B cell (primary cell): ENCODE measurements around the gene PCDHA10. TPM values are rescaled to one million over a fixed set of nuclear protein-coding genes. Genes with fewer than 3 reads are reported as not detected.

Experiments
- ATAC-seq: fragments of 200-7000 bp; cut with Tn5 transposase; one replicate; pipeline ENCODE4 v1.10.0; 2021; ENCODE audit warnings: low read depth, mild to moderate bottlenecking, moderate number of reproducible peaks, moderate library complexity
- CTCF ChIA-PET: fragments of 350-600 bp; sonication (Branson Sonifier 250); formaldehyde crosslinking; loops from one replicate; lab custom pipeline; 2021; ENCODE audit warnings: antibody characterized with exemption, inconsistent platforms; lab: Charles Lee
- POLR2A ChIA-PET: fragments of 350-600 bp; sonication (Branson Sonifier 250); formaldehyde crosslinking; loops from one replicate; lab custom pipeline; 2021; ENCODE audit warnings: antibody characterized with exemption; lab: Charles Lee
- DNase-seq: peaks from one replicate; pipeline ENCODE4 v3.0.0; 2013
- H2AFZ ChIP-seq: 2 replicates; pipeline ENCODE4 v1.6.1; 2012; ENCODE audit warnings: mild to moderate bottlenecking, low read depth, low read length; ENCODE audit not compliant: insufficient read depth, poor library complexity, severe bottlenecking
- H3K27ac ChIP-seq, 2 donors: 1 replicate in 1 of 2; 2 replicates in 1 of 2; pipeline ENCODE4 v1.5.1; 2012 to 2013; ENCODE audit warnings: low read length in 2 of 2, mild to moderate bottlenecking in 2 of 2, moderate library complexity in 1 of 2
- H3K27me3 ChIP-seq, 4 experiments: fragments of 200-600 bp in 1 of 4; sonication (generic) in 1 of 4; replicated peaks in 1 of 4; 1 replicate in 2 of 4; 2 replicates in 2 of 4; pipeline versions ENCODE4 v1.6.1 to v1.7.0; 2013 to 2016; ENCODE audit warnings: low read length in 3 of 4, mild to moderate bottlenecking in 2 of 4, mixed read lengths in 1 of 4, moderate library complexity in 1 of 4; ENCODE audit not compliant: insufficient read depth in 4 of 4, control insufficient read depth in 3 of 4; ENCODE audit errors: control extremely low read depth in 1 of 4
- H3K36me3 ChIP-seq, 2 experiments: replicated peaks in 1 of 2; 1 replicate in 1 of 2; 2 replicates in 1 of 2; pipeline versions ENCODE4 v1.6.1 to v1.7.1; 2013; ENCODE audit warnings: low read length in 1 of 2; ENCODE audit not compliant: insufficient read depth in 2 of 2, control insufficient read depth in 1 of 2; ENCODE audit errors: control extremely low read depth in 1 of 2, extremely low read depth in 1 of 2
- H3K4me1 ChIP-seq, 2 donors: fragments of 200-600 bp in 1 of 2; sonication (generic) in 1 of 2; 1 replicate in 1 of 2; 2 replicates in 1 of 2; pipeline versions ENCODE4 v1.5.1 to v1.6.1; 2013 to 2017; ENCODE audit warnings: low read length in 2 of 2; ENCODE audit not compliant: control insufficient read depth in 2 of 2, insufficient read depth in 2 of 2
- H3K4me2 ChIP-seq: replicated peaks from 2 replicates; pipeline ENCODE3; 2012; ENCODE audit warnings: mild to moderate bottlenecking, low read depth, low read length; ENCODE audit not compliant: poor library complexity, severe bottlenecking
- H3K4me3 ChIP-seq, 5 experiments: fragments of 200-600 bp in 1 of 5; sonication (generic) in 1 of 5; 1 replicate in 3 of 5; 2 replicates in 2 of 5; pipeline versions ENCODE4 v1.5.1 to v1.7.0; 2011 to 2016; ENCODE audit warnings: low read length in 4 of 5, mild to moderate bottlenecking in 4 of 5, low read depth in 2 of 5, control low read depth in 1 of 5, moderate library complexity in 1 of 5; ENCODE audit not compliant: insufficient read depth in 1 of 5; ENCODE audit errors: control extremely low read depth in 1 of 5, extremely low read depth in 1 of 5
- H3K79me2 ChIP-seq: fragments of 200-600 bp; sonication (generic); one replicate; pipeline ENCODE4 v1.6.0; 2016; ENCODE audit warnings: low read length; ENCODE audit not compliant: control insufficient read depth, insufficient read depth
- H3K9ac ChIP-seq: fragments of 200-600 bp; sonication (generic); 2 replicates; pipeline ENCODE4 v1.6.1; 2017; ENCODE audit warnings: mild to moderate bottlenecking, low read length, moderate library complexity
- H3K9me3 ChIP-seq, 3 donors: one replicate each; pipeline versions ENCODE4 v1.6.1 to v1.7.1; 2013; ENCODE audit warnings: low read length in 2 of 3; ENCODE audit not compliant: control insufficient read depth in 2 of 3, insufficient read depth in 1 of 3; ENCODE audit errors: control extremely low read depth in 1 of 3
- H4K20me1 ChIP-seq: 2 replicates; pipeline ENCODE4 v1.6.0; 2012; ENCODE audit warnings: mild to moderate bottlenecking, low read length; ENCODE audit not compliant: insufficient read depth, control insufficient read depth, poor library complexity, severe bottlenecking
- H3K27ac Mint-ChIP-seq: one replicate; pipeline ENCODE4 v1.8.0; 2021; ENCODE audit warnings: mixed read lengths
- H3K27me3 Mint-ChIP-seq: one replicate; pipeline ENCODE4 v1.8.0; 2021; ENCODE audit warnings: mixed read lengths
- H3K4me1 Mint-ChIP-seq: one replicate; pipeline ENCODE4 v1.8.0; 2021; ENCODE audit warnings: mixed read lengths
- H3K4me3 Mint-ChIP-seq: one replicate; pipeline ENCODE4 v1.8.0; 2021; ENCODE audit warnings: mixed read lengths
- H3K9me3 Mint-ChIP-seq: one replicate; pipeline ENCODE4 v1.8.0; 2022; ENCODE audit warnings: mixed read lengths; ENCODE audit not compliant: insufficient read depth
- CTCF ChIP-seq: fragments of 200-600 bp; IDR thresholded peaks from one replicate; pipeline ENCODE4 v1.8.0; 2022; ENCODE audit warnings: antibody characterized with exemption, mild to moderate bottlenecking
- EZH2 ChIP-seq: IDR thresholded peaks from 2 replicates; pipeline ENCODE4 v1.6.1; 2012; ENCODE audit warnings: borderline replicate concordance, low read depth, mild to moderate bottlenecking, moderate library complexity, low read length; ENCODE audit not compliant: insufficient read depth, poor library complexity, severe bottlenecking
- WGBS: methylation state at CpG from one replicate; pipeline ENCODE4 v1.1.5; 2013; ENCODE audit warnings: missing lambda C conversion rate; ENCODE audit not compliant: insufficient coverage; 5-methylcytosine and 5-hydroxymethylcytosine counted together
- intact Hi-C: fragments of 100-400 bp; cut with micrococcal nuclease; formaldehyde crosslinking; loops from one replicate; pipeline ENCODE4 v1.10.0; 2022
- polyA plus RNA-seq: library from polyadenylated mRNA; depleted of rRNA; stranded (reverse); fragments of >200 nt; gene quantifications from 2 replicates; pipeline ENCODE4 v1.2.3, GENCODE V29; 2012
- total RNA-seq, 2 donors: library from RNA; stranded (reverse); fragments of 120-200 nt in 1 of 2; gene quantifications; 1 replicate in 1 of 2; 2 replicates in 1 of 2; pipeline versions ENCODE4 v1.2.3 to v1.2.4, GENCODE V29; 2013 to 2022

The PCDHA10 gene
- total and polyA plus RNA-seq, 2 donors (not counting 1 experiment from before 2014, with no cell fraction given) = not detected

GRCh38 chr5:140862441-140863295, 7.0 kb downstream of the PCDHA10 start:
- POLR2A ChIA-PET = no interaction called here
- WGBS = 55% methylated on average over 76 of the region's 76 CpGs

More at GRCh38 chr5:140862441-140863295, 7.0 kb downstream of the PCDHA10 start:
- H3K4me3 ChIP-seq = no peak overlapping the region
- H3K27ac ChIP-seq = no peak overlapping the region
- CTCF ChIA-PET = no interaction called here
- no peaks in the 10 kb centered on the region for H3K36me3 ChIP-seq
- Mint-ChIP-seq H3K27me3 (peaks cover 6% of the 10 kb centered on the region), H3K27ac (no peak overlapping the region), H3K4me1 (no peaks in the 10 kb centered on the region), H3K4me3 (no peak overlapping the region), H3K9me3 (no peaks in the 10 kb centered on the region)
- no peaks in the 10 kb centered on the region for H3K27me3 ChIP-seq
- H3K9ac ChIP-seq = no peak overlapping the region
- no peaks in the 10 kb centered on the region for H3K4me1 ChIP-seq
- no peak overlapping the region for H2AFZ ChIP-seq
- intact Hi-C loops = no loop called here
- peaks cover 0 to 35% (median 0%) of the 10 kb centered on the region in 3 donors for H3K9me3 ChIP-seq
- no peak overlapping the region for H3K4me2 ChIP-seq
- H3K79me2 ChIP-seq = no peaks in the 10 kb centered on the region
- TF ChIP-seq EZH2 = no peak
- no peak for TF ChIP-seq CTCF
- no peaks in the 10 kb centered on the region for H4K20me1 ChIP-seq
- ATAC-seq (no peak), DNase-seq (no peak)
